ENCODE results near the gene GNG7.
"Not testable (repeated sequence)": the region's sequence is repeated elsewhere in the genome, so short reads cannot be mapped to it uniquely, and the experiment has no call there.

Gene GNG7

DNA sequence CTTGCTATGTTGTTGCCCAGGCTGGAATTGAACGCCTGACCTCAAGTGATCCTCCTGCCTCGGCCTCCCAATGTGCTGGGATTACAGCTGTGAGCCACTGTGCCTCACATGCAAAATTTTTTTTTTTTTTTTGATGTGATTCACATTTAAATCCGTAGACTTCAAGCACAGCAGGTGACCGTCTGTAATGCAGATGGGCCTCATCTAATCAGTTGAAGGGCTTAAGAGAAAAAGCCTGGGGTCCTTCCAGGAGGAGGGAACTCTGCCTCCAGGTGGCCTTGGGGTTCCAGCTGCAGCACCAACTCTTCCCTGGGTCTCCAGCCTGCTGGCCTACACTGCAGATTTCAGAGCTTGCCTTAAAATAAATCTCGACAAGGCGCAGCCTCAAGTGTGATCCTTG is 183.0 kb downstream of the GNG7 start:
- H2BK120ac ChIP-seq (ENCODE audit: insufficient read depth, low read length, poor library complexity) = no peak overlapping the region
- no peak overlapping the region for H3K27ac ChIP-seq (ENCODE audit: low read depth, low read length)
- no peak overlapping the region for H3K9ac ChIP-seq (ENCODE audit: low read length)
- peaks cover 30 to 34% of the 10 kb centered on the region in 2 experiments for H3K4me1 ChIP-seq (ENCODE audit: control insufficient read depth in 1 of 2, insufficient read depth in 2 of 2, low read length in 2 of 2)
- no peak overlapping the region for H2AK5ac ChIP-seq (ENCODE audit: low read length)
- no peak overlapping the region for H3K18ac ChIP-seq (ENCODE audit: low read length)
- no peak overlapping the region for H3K4me2 ChIP-seq (ENCODE audit: low read length)
- DNase-seq = no peak
- peaks cover 25% of the 10 kb centered on the region for H3K79me1 ChIP-seq (ENCODE audit: low read length)
- no peak overlapping the region for H2BK12ac ChIP-seq (ENCODE audit: low read length)
- H4K12ac ChIP-seq (ENCODE audit: low read depth, low read length) = no peak overlapping the region
- no peak overlapping the region for H2BK5ac ChIP-seq (ENCODE audit: low read depth, low read length, poor library complexity)
- H3K79me2 ChIP-seq (ENCODE audit: control insufficient read depth, insufficient read depth, low read length, poor library complexity) = peaks cover 2% of the 10 kb centered on the region
- H3K9me3 ChIP-seq (ENCODE audit: insufficient read depth, low read depth, low read length) = peaks cover 2% of the 10 kb centered on the region
- H3K23ac ChIP-seq (ENCODE audit: low read length) = no peak overlapping the region
- H2AFZ ChIP-seq (ENCODE audit: insufficient read depth, low read length, poor library complexity) = no peak overlapping the region
- no peak overlapping the region for H3K14ac ChIP-seq (ENCODE audit: low read length)
- WGBS (ENCODE audit: extremely low coverage, insufficient coverage, insufficient read length) = no CpG with 5 or more reads among the region's 6 CpGs
- H3K27me3 ChIP-seq (ENCODE audit: insufficient read depth, low read length) = no peaks in the 10 kb centered on the region
- H4K91ac ChIP-seq (ENCODE audit: low read depth, low read length) = no peak overlapping the region
- peaks cover 0 to 3% of the 10 kb centered on the region in 2 experiments for H3K36me3 ChIP-seq (ENCODE audit: control insufficient read depth in 1 of 2, insufficient read depth in 2 of 2, low read length in 2 of 2)
- no peak overlapping the region for H4K8ac ChIP-seq (ENCODE audit: low read depth, low read length)
- H3K4me3 ChIP-seq (ENCODE audit: low read depth, low read length) = no peak overlapping the region
- H3K4ac ChIP-seq (ENCODE audit: low read depth, low read length) = no peak overlapping the region

DNA sequence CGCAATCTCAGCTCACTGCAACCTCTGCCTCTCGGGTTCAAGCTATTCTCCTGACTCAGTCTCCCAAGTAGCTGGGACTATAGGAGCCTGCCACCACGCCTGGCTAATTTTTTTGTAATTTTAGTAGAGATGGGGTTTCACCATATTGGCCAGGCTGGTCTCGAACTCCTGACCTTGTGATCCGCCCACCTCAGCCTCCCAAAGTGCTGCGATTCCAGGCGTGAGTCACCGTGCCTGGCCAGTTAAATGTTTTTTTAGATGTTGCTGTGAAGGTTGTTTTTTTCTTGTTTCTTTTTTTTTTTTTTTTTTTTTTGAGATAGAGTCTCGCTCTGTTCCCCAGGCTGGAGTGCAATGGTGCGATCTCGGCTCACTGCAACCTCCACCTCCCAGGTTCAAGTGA is 183.6 kb downstream of the GNG7 start:
- H4K91ac ChIP-seq (ENCODE audit: low read depth, low read length); H4K12ac ChIP-seq (ENCODE audit: low read depth, low read length); DNase-seq; H2BK12ac ChIP-seq (ENCODE audit: low read length); H2BK5ac ChIP-seq (ENCODE audit: low read depth, low read length, poor library complexity); H3K14ac ChIP-seq (ENCODE audit: low read length); H3K27ac ChIP-seq (ENCODE audit: low read depth, low read length); H2AK5ac ChIP-seq (ENCODE audit: low read length); H2AFZ ChIP-seq (ENCODE audit: insufficient read depth, low read length, poor library complexity); H2BK120ac ChIP-seq (ENCODE audit: insufficient read depth, low read length, poor library complexity); H3K9ac ChIP-seq (ENCODE audit: low read length); H3K18ac ChIP-seq (ENCODE audit: low read length); H3K79me2 ChIP-seq (ENCODE audit: control insufficient read depth, insufficient read depth, low read length, poor library complexity); H3K27me3 ChIP-seq (ENCODE audit: insufficient read depth, low read length); H3K9me3 ChIP-seq (ENCODE audit: insufficient read depth, low read depth, low read length); H3K4me2 ChIP-seq (ENCODE audit: low read length); H3K4ac ChIP-seq (ENCODE audit: low read depth, low read length); H3K4me3 ChIP-seq (ENCODE audit: low read depth, low read length); H4K8ac ChIP-seq (ENCODE audit: low read depth, low read length); H3K23ac ChIP-seq (ENCODE audit: low read length); H3K36me3 ChIP-seq (ENCODE audit: control insufficient read depth in 1 of 2, insufficient read depth in 2 of 2, low read length in 2 of 2): not testable (repeated sequence)
- no CpG with 5 or more reads among the region's 11 CpGs for WGBS (ENCODE audit: extremely low coverage, insufficient coverage, insufficient read length)
- Histone ChIP-seq H3K79me1 (ENCODE audit: low read length) (peaks cover 25% of the 10 kb centered on the region), H3K4me1 (ENCODE audit: control insufficient read depth in 1 of 2, insufficient read depth in 2 of 2, low read length in 2 of 2) (peaks cover 26 to 28% of the 10 kb centered on the region in 2 experiments)

DNA sequence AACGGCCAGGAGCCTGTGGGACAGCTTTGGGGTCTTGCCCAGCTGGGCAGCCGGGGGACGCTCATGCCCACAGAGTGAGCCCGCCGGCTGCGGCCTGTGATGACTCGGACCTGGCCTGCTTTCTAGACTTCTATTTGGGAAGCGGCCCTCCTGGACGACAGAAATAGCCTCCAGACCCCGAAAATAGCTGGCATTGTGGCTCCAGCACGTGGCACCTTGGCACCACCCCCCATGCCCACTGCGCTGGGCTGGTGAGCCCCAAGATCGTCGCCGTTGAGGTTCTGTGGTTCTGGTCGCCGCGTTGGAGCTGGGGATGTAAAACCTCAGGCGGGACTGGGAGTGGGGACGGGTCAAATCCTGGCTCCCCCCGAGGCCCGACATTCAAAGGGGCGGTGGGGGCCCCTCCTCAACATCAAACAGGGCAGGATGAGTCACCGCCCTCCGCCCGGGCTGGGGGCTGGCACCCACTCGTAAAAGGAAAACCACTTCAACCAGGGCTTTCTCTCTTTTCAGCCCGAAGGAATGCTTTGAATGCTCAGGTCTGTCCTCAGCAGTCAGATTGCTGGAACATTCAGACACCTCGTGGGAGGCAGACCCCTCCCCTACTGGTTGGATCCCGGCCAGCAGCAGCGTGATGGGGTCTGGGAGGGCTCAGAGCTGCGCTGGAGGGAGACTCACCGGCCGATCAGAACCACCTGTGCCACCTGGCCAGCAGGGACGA is 184.5 kb downstream of the GNG7 start:
- Histone ChIP-seq H2BK12ac (ENCODE audit: low read length) (peak overlapping the region; percentile 93), H3K79me2 (ENCODE audit: control insufficient read depth, insufficient read depth, low read length, poor library complexity) (peaks cover 2% of the 10 kb centered on the region), H3K36me3 (ENCODE audit: control insufficient read depth in 1 of 2, insufficient read depth in 2 of 2, low read length in 2 of 2) (no peaks in the 10 kb centered on the region), H3K4ac (ENCODE audit: low read depth, low read length) (peak overlapping the region; percentile 83), H3K9ac (ENCODE audit: low read length) (no peak overlapping the region), H3K14ac (ENCODE audit: low read length) (peak overlapping the region; percentile 85), H3K9me3 (ENCODE audit: insufficient read depth, low read depth, low read length) (peaks cover 2% of the 10 kb centered on the region), H2AFZ (ENCODE audit: insufficient read depth, low read length, poor library complexity) (peak overlapping the region; percentile 71), H4K8ac (ENCODE audit: low read depth, low read length) (peak overlapping the region; percentile 84), H3K79me1 (ENCODE audit: low read length) (peaks cover 20% of the 10 kb centered on the region), H2BK5ac (ENCODE audit: low read depth, low read length, poor library complexity) (peak overlapping the region; percentile 81), H3K4me2 (ENCODE audit: low read length) (no peak overlapping the region), H2BK120ac (ENCODE audit: insufficient read depth, low read length, poor library complexity) (peak overlapping the region; percentile 89), H3K23ac (ENCODE audit: low read length) (no peak overlapping the region), H3K27me3 (ENCODE audit: insufficient read depth, low read length) (no peaks in the 10 kb centered on the region), H3K18ac (ENCODE audit: low read length) (peak overlapping the region; percentile 92), H3K4me3 (ENCODE audit: low read depth, low read length) (no peak overlapping the region), H3K4me1 (ENCODE audit: control insufficient read depth in 1 of 2, insufficient read depth in 2 of 2, low read length in 2 of 2) (peaks cover 21 to 22% of the 10 kb centered on the region in 2 experiments), H2AK5ac (ENCODE audit: low read length) (peak overlapping the region; percentile 97), H4K91ac (ENCODE audit: low read depth, low read length) (peak overlapping the region; percentile 95), H4K12ac (ENCODE audit: low read depth, low read length) (peak overlapping the region; percentile 75), H3K27ac (ENCODE audit: low read depth, low read length) (peak overlapping the region; percentile 47)
- no peak for DNase-seq
- WGBS (ENCODE audit: extremely low coverage, insufficient coverage, insufficient read length) = no CpG with 5 or more reads among the region's 35 CpGs

DNA sequence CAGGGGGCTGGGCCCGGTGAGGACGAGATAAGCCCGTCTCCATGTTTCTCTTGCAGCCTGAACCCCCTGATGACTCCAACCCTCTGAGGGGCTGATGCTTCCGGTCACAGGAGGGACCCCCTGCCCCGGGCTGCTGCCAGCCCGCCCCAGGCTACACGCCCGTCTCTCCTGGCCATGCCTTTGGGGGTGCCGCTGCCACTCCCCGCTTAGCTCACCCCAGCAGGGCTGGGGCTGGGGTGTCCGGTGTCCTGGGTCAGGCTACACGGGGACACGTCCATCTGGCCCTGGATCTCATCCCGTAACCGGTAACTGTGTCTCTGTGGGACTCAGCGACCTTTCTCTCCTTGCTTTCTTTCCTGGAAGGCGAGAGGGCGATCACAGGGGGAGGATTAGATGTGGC is 185.8 kb downstream of the GNG7 start:
- peak overlapping the region; percentile 52 for H2BK12ac ChIP-seq (ENCODE audit: low read length)
- no peak overlapping the region for H3K23ac ChIP-seq (ENCODE audit: low read length)
- H2BK120ac ChIP-seq (ENCODE audit: insufficient read depth, low read length, poor library complexity) = peak overlapping the region; percentile 69
- no peak overlapping the region for H3K4ac ChIP-seq (ENCODE audit: low read depth, low read length)
- peak overlapping the region; percentile 45 for H3K14ac ChIP-seq (ENCODE audit: low read length)
- H3K4me3 ChIP-seq (ENCODE audit: low read depth, low read length) = no peak overlapping the region
- H4K12ac ChIP-seq (ENCODE audit: low read depth, low read length) = peak overlapping the region; percentile 56
- no peak for DNase-seq
- no peak overlapping the region for H3K4me2 ChIP-seq (ENCODE audit: low read length)
- peak overlapping the region; percentile 49 for H2AK5ac ChIP-seq (ENCODE audit: low read length)
- WGBS (ENCODE audit: extremely low coverage, insufficient coverage, insufficient read length) = no CpG with 5 or more reads among the region's 18 CpGs
- H3K27me3 ChIP-seq (ENCODE audit: insufficient read depth, low read length) = no peaks in the 10 kb centered on the region
- no peak overlapping the region for H3K9ac ChIP-seq (ENCODE audit: low read length)
- H3K79me1 ChIP-seq (ENCODE audit: low read length) = peaks cover 18% of the 10 kb centered on the region
- no peak overlapping the region for H4K8ac ChIP-seq (ENCODE audit: low read depth, low read length)
- peak overlapping the region; percentile 9 for H3K18ac ChIP-seq (ENCODE audit: low read length)
- peaks cover 15 to 16% of the 10 kb centered on the region in 2 experiments for H3K4me1 ChIP-seq (ENCODE audit: control insufficient read depth in 1 of 2, insufficient read depth in 2 of 2, low read length in 2 of 2)
- no peaks in the 10 kb centered on the region for H3K36me3 ChIP-seq (ENCODE audit: control insufficient read depth in 1 of 2, insufficient read depth in 2 of 2, low read length in 2 of 2)
- H4K91ac ChIP-seq (ENCODE audit: low read depth, low read length) = peak overlapping the region; percentile 78
- H3K79me2 ChIP-seq (ENCODE audit: control insufficient read depth, insufficient read depth, low read length, poor library complexity) = peaks cover 2% of the 10 kb centered on the region
- no peaks in the 10 kb centered on the region for H3K9me3 ChIP-seq (ENCODE audit: insufficient read depth, low read depth, low read length)
- H3K27ac ChIP-seq (ENCODE audit: low read depth, low read length) = no peak overlapping the region
- no peak overlapping the region for H2AFZ ChIP-seq (ENCODE audit: insufficient read depth, low read length, poor library complexity)
- peak overlapping the region; percentile 53 for H2BK5ac ChIP-seq (ENCODE audit: low read depth, low read length, poor library complexity)
